SK-N-MC (cell line): Measurements from ENCODE around the gene SLCO3A1.

ENCODE experiments used
- EZH2 ChIP-seq: fragments of 200-600 bp; sonication (generic); IDR thresholded peaks from one replicate; pipeline ENCODE4 v1.6.1; 2017; ENCODE audit warnings: antibody characterized with exemption
- POLR2AphosphoS5 ChIP-seq: IDR thresholded peaks from 2 replicates; pipeline ENCODE4 v1.6.1; 2012; ENCODE audit warnings: mild to moderate bottlenecking, low read depth, low read length, borderline replicate concordance

- TF ChIP-seq EZH2 (no peak), POLR2AphosphoS5 (no peak)
Observed at GRCh38 chr15:91921843-91922198, 68.3 kb downstream of the SLCO3A1 start.
